Measurements from ENCODE around the gene RASSF8. TPM values are rescaled to one million over a fixed set of nuclear protein-coding genes. Genes with fewer than 3 reads are reported as not detected.
A peak's percentile ranks its signal among the peaks of the same experiment; 100 is the strongest.

The RASSF8 gene
- total and polyA plus RNA-seq, 2 experiments from 2014 or later: 11.5 to 30.6 TPM

- TF ChIP-seq POLR2AphosphoS5 (IDR thresholded peaks at IDR 0.05; ENCODE audit: low read depth): no peak
- TF ChIP-seq ZNF462 (CRISPR knock-in tag; IDR thresholded peaks at IDR 0.05): no peak
- no peak for TF ChIP-seq CTCF (conservative IDR thresholded peaks at IDR 0.05; ENCODE audit: low read depth in 2 of 2)
- TF ChIP-seq ZNF114 (CRISPR knock-in tag; IDR thresholded peaks at IDR 0.05): no peak
Observed at GRCh38 chr12:26036877-26037276, 78.4 kb downstream of the RASSF8 start (continued).

- Histone ChIP-seq H3F3A (replicated peaks; ENCODE audit: low read depth) (no peaks in the 10 kb centered on the region), H4K20me1 (replicated peaks; ENCODE audit: insufficient read depth) (no peaks in the 10 kb centered on the region), H2AFZ (no peak overlapping the region), H3K9me2 (ENCODE audit: insufficient read depth) (no peaks in the 10 kb centered on the region), H3K4me1 (ENCODE audit: insufficient read depth) (peaks cover 9% of the 10 kb centered on the region), H3K27me3 (ENCODE audit: insufficient read depth) (no peaks in the 10 kb centered on the region), H3K36me3 (ENCODE audit: insufficient read depth) (no peaks in the 10 kb centered on the region), H3K4me2 (no peak overlapping the region), H3K27ac (ENCODE audit: low read depth) (no peak overlapping the region), H3K79me2 (replicated peaks; ENCODE audit: insufficient read depth) (peaks cover 19% of the 10 kb centered on the region), H3K4me3 (no peak overlapping the region)
- H3K4me1 Mint-ChIP-seq: peaks cover 28% of the 10 kb centered on the region
- no peaks in the 10 kb centered on the region for H3K27me3 Mint-ChIP-seq (ENCODE audit: insufficient read depth, low read depth, poor library complexity)
- H3K4me3 Mint-ChIP-seq: no peak overlapping the region
- DNase-seq (ENCODE audit: low spot score): no peak
- ATAC-seq: peak; percentile 43; the same call in 2 of the 3 replicates
- no peaks in the 10 kb centered on the region for H3K36me3 Mint-ChIP-seq (ENCODE audit: low read depth)
- H3K9me3 Mint-ChIP-seq: no peaks in the 10 kb centered on the region
- peak overlapping the region; percentile 80; the same call in 1 of the 2 replicates for H3K27ac Mint-ChIP-seq
- TF ChIP-seq REST (IDR thresholded peaks at IDR 0.05; ENCODE audit: unreplicated experiment): no peak
- TF ChIP-seq ZNF114 (CRISPR knock-in tag; IDR thresholded peaks at IDR 0.05): no peak
Observed at GRCh38 chr12:26037615-26038220, 79.2 kb downstream of the RASSF8 start.
